Stimulated activated CD4-positive, alpha-beta T cell treated with anti-CD3 and anti-CD28 coated beads, TNF-alpha, amount 100 ng/mL, for 4 hours (primary cell): Measurements from ENCODE around the gene SLC44A1.

Experiments
- DNase-seq, 3 experiments: peaks; one replicate each; pipeline ENCODE4 v3.0.0-alpha.2; 2020; ENCODE audit warnings: low read depth in 3 of 3

SLC44A1 gene

GRCh38 chr9:105466898-105467455 is 222.5 kb downstream of the SLC44A1 start:
- DNase-seq: no peak

DNA sequence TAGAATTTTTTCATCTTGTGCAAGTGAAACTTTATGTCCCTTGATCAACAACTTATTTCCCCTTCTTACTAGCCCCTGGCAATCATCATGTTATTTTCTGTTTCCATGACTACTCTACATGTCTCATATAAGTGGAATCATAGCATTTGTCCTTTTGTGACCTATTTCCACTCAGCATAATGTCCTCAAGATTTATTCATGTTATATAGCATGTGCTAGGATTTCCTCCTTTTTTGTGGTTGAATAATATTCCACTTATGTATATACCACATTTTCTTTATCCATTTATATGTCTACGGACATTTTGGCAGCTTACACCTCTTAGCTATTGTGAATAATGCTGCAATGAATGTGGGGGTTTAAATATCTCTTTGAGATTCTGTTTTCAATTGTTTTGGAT is 224.4 kb downstream of the SLC44A1 start:
- DNase-seq: no peak

GRCh38 chr9:105473221-105473620 is 228.8 kb downstream of the SLC44A1 start:
- DNase-seq: no peak

DNA sequence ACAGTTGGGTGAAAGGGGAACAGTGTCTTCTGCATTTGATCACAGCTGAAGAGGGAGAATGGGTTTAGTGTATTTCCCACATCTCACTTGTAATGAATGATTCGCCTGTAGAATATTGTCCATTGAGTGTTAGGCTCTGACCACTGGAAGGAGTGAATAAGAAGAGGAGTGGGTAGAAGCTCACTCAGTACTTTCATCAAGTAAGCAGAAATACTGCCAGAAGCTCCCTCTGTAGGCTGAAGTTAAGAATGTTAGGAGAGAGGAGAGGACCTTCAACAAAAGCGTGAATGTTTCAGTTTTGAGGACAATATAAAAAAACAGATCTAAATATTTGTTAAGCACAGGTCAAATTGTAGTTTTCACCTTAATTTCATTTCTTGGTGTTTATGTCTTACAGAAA is 230.9 kb downstream of the SLC44A1 start:
- no peak for DNase-seq

GRCh38 chr9:105479846-105480245 is 235.4 kb downstream of the SLC44A1 start:
- no peak for DNase-seq

DNA sequence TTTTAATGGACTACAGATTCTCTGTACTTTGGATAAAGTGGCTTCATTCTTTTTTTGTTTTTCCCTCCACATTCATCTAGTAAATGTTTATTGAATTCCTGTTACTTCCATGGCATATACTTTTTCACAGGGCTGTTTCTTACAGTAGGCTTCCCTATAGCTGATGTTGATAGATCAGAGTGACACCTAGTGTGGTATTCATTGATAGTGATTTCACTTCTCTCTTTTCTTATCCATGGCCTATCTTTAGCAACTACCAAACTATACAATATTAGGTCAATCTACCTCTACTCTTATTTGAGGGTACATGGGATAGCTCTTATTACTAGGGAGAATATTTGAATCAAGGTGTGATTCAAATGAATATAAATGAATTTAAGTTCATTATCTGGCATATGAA is 239.2 kb downstream of the SLC44A1 start:
- DNase-seq: no peak

DNA sequence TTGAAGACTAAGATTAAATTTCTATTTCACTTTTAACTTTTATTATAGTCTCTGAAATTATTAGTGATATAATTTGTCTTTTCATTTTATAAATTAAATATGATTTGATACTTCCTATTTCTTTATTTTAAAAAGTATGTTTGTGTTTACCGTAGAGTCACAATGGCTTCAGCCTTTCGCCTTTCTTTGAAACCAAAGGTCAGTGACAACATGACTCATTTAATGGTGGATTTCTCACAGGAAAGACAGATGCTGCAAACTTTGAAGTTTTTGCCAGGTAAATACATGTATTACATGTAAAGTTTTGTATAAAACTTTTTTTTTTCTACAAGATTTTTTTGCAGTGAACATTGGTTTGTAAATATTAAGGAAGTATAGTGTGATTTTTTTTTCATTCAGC is 239.8 kb downstream of the SLC44A1 start:
- DNase-seq: no peak

GRCh38 chr9:105485131-105485530 is 240.7 kb downstream of the SLC44A1 start:
- DNase-seq: no peak
